SK-MEL-5 (cell line): ENCODE data around the gene MRPS5. TPM values are rescaled to one million over a fixed set of nuclear protein-coding genes. Genes with fewer than 3 reads are reported as not detected.

Experiments
- DNase-seq: peaks from one replicate; pipeline ENCODE4 v3.0.0-alpha.2; 2016; ENCODE audit warnings: low read depth, low spot score
- in situ Hi-C: cut with HindIII; loops from 2 replicates; pipeline ENCODE4 v1.10.0; 2016; ENCODE audit warnings: low sequenced_read_pairs, high pct_unique_total_duplicates, low pct_unique_long_range_greater_than_20kb
- total RNA-seq: library from RNA; depleted of rRNA; stranded (reverse); fragments of >200 nt; shearing (Covaris generic); gene quantifications from 2 replicates; pipeline ENCODE4 v1.2.3, GENCODE V29; 2014

The MRPS5 gene
- total RNA-seq, 1 experiment from 2014 or later, result 124 TPM

DNA sequence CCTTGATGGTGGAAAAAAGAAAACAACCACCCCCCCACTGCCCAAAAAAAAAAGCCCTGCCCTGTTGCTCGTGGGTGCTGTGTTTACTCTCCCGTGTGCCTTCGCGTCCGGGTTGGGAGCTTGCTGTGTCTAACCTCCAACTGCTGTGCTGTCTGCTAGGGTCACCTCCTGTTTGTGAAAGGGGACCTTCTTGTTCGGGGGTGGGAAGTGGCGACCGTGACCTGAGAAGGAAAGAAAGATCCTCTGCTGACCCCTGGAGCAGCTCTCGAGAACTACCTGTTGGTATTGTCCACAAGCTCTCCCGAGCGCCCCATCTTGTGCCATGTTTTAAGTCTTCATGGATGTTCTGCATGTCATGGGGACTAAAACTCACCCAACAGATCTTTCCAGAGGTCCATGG is 68.1 kb downstream of the MRPS5 start:
- no peak for DNase-seq
- in situ Hi-C loops, result no loop called here

DNA sequence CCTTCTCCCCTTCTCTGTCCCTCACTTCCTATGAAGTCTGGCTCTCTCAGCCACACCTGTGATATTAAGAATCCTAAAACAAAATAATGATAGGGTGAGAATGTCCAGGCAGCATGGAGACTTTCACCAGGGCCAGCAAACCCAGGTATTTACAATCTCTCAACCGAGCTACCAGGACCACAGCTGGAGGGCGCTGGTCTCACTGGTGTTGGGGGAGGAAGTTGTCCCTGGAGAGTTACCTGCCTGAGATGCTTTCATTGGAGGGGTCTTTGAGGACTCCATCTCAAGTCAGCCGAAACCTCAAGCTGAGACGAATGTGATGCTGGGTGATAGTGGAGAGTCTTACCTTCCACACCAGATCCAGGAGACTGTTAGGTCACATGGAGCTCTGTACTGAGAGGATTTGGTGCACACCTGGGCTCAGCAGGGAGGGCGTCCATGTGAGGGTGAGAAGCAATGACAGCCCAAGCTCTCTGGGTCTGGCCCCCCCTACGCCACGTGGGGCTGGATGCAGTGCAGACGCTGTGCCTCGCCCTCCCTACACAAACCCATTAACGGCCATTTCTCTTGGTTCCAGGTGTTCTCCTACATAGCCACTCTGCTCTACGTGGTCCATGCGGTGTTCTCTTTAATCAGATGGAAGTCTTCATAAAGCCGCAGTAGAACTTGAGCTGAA is 68.7 kb downstream of the MRPS5 start:
- DNase-seq, result no peak
- in situ Hi-C loops, result no loop called here

DNA sequence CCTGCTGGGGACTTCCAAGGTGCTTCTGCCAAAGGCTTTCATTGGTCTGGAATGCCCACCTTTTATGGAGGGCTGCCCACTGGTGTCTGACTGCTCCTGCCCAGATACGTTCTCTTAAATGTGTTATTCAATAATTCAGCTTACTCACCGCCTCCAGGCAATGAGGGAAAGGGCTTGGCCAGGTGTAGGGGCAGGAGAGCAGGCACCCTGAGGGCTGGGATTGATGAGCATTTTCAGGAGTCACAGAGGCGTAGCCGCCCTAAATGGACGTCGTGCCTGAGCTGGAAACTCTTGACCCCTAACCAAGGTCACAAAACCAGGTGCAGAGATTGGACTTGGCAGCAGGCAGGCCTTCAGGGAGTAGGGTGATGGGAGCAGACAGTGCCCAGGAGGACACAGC is 69.3 kb downstream of the MRPS5 start:
- in situ Hi-C loops, result no loop called here
- no peak for DNase-seq

DNA sequence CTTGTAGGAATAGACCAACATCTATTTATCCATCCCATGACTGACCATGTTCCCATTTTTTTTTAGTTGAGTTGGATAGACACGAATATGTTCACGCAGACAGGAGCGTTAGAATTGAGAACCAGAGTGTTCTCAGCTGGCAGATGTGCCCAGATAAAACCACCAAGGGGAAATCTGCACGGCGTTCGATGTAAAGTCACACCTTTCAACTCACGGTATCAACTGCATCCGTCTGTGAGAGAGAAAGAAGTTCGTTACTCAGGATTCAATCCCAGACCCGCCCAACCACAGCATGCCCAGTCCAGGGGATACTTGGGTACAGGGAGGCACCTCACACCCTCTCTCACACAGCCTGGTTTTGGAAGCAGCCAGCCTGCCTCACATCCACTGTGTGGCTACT is 70.0 kb downstream of the MRPS5 start:
- no peak for DNase-seq
- in situ Hi-C loops, result no loop called here

DNA sequence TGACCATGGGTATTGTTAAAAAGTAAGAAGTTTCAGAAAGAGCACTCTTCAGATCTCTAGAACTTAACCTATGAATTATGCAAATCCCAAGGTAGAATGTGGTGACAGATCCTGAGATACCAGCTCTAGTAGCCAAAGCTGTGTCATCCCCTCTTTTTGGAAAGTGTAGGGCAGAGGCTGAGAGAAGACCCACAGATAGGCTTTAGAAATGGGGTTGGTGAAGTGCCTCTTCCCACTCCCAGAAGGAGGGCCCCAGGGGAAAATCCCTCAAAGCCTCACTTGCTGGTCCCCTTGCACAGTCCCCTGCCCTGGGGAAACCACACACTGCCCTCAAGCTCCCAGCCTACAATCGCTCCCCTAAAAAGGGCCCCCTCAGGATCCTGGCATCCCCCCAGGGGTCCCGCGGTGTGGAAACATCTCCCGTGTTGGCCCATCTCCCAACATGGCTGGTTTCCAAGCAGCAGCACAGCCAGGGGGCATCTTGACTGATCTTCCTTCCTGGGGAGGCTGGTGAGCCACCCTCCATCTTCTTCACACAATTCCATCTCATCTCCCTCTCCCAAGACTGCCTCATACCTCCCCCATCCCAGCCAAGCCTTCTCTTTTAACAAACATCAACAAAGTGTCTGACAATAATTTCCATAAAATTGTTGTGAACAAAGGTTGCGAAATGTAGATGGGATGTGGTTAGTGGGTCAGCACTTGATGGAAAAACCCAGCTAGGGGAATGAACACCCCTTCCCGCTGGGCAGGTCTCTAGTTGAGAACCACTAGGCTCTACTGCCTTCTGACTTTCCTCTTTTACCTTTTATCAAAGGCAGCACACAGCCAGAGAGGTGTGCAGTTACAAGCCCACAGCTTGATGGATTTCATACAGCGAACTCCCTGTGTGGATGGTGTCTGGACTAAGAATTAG is 71.0 kb downstream of the MRPS5 start:
- in situ Hi-C loops, result no loop called here
- no peak for DNase-seq

DNA sequence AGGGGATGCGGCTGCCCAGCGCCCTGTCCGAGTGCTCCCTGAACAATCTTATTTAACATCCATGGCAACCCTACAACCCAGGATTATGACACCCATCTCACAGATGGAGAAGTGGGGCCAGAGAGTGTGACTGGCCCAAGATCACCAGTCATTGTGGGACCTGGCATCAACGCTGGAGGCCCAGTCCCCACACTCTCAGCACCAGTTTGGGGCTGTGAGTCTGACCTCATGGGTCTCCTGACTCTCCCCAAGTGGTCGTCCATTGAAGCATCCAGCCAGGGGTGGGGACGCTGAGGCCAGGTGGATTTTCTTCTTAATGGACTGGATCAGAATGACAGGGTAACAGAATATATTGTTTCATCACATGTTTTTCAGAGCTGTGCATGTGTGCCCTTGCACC is 71.6 kb downstream of the MRPS5 start:
- in situ Hi-C loops, result no loop called here

DNA sequence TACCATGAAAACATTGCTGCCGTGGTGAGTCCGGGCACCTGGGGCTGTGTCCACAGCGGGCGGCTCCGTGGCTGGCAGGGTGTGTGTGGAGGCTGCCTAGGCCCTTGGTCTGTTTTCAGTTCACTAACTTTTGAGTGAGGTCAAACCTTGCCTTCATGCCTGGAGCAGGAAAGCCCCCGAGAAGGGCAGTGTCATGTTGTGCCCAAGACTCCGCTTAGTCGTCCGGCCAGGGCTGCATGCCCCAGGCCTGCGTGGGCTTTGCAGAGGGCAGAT is 72.0 kb downstream of the MRPS5 start:
- in situ Hi-C loops, result no loop called here
- DNase-seq, result no peak

More for the DNA sequence above, 71.6 kb downstream of the MRPS5 start:
- no peak for DNase-seq

DNA sequence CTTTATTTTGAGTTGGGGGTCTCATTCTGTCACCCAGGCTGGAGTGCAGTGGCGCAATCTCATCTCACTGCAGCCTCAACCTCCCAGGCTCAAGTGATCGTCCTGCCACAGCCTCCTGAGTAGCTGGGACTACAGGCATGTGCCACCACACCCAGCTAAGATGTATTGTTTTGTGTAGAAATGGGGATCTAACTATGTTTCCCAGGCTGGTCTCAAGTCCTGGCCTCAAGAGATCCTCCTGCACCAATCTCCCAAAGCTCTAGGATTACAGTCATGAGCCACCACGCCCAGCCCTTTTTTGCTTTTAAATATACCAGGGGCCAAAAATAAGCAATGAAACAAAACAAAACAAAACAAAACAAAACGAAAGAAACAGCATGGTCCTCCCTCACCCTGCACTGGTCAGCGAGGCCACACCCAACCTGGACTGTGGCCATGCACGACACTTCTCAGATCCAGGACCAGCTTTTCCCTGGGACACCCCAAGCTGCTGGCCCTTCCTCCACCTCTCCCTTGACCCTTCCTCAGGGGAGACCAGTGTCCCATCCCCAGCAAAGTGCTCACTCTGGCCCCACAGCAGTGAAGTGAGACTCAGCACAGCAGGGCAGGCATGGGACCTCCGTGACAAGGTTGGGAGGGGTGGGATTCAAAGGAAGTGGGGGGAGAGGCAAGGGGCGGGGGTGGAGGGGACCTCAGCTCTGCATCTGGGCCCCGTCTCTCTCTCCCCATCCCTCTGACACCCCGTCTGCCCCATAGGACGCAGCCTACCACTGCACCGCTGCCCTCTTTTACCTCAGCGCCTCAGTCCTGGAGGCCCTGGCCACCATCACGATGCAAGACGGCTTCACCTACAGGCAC is 72.6 kb downstream of the MRPS5 start:
- in situ Hi-C loops, result no loop called here
- DNase-seq, result no peak

DNA sequence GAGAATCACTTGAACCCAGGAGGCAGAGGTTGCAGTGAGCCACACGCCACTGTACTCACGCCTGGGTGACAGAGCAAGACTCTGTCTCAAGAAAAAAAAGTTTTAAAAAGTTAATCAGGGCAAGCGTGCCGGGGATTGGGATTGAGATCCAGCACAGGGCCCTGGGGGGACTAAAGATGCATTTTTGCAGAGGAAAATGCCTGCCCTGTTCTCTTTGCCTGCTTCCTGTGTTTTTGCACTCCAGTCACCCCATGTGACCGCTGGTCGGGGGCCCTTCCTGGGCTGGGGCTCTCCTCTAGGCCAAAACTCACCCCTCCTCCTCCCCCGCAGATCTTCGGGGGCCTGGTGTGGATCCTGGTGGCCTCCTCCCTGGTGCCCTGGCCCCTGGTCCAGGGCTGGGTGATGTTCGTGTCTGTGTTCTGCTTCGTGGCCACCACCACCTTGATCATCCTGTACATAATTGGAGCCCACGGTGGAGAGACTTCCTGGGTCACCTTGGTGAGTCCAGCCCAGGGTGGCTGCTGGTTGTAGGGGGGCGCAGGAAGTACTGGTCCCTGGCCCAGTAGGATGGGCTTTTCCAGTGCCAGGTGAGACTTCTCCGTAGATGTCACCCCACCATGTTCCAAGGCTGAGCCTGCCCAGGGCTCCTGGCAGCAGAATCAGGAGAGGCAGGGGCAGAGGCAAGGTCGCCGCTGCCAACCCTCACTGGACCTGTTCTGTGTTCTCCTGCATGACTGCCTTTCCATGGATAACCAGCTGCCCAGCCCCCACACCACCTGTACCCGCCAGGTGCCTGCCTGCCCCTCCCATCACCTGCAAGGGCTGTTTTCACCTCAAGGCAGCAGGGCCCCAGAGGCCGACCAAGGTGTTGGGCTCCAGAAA is 73.7 kb downstream of the MRPS5 start:
- DNase-seq, result no peak
- in situ Hi-C loops, result no loop called here

DNA sequence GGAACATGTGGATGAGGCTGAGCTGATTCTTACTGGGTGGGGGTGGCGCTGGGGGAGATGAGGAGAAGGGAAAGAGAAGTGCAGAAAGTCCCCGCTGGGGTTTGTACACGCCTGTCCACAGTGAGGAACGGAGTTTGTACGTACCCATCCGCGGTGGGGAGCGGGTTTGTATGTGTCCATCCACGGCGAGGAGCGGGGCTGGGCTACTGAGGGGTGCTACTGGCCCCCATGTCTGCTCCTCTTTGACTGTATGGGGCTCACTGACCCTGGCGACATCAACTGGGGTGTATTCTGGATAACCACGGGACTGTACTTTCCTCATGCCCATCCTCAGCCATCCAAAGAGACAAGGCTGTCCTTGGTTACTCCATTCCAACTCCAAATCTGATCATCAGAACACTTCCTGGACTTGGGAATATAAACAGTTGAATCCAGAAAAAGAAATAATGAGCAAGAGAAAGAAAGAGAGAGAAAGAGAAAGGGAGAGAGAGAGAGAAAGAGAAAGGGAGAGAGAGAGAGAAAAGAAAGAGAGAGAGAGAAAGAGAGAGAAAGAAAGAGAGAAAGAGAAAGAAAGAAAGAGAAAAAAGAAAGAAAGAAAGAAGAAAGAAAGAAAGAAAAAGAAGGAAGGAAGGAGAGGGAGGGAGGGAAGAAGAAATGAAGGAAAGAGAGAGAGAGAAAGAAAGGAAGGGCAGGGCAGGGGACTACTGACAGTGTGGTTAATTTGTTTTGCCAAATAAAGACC is 75.1 kb downstream of the MRPS5 start:
- in situ Hi-C loops, result no loop called here
- no peak for DNase-seq

DNA sequence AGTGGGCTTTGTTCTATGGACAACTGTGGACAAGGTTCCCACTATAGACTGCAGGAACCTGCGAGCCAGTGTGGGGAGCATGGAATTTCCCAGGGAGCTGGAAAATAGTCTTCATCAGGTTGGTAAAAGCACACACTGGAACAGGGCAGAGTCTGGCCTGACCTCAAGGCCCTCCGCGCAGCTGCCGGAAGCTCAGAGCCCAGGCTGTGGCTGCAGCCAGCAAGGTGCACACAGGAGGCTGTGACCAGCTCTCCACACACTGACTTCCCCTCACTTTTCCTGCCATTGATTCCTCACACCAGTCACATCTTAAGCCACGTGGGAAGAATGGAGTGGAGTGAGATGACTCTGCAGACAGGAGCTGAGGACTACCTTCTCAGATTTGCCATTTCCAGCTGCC is 77.0 kb downstream of the MRPS5 start:
- in situ Hi-C loops, result no loop called here
- DNase-seq, result no peak

DNA sequence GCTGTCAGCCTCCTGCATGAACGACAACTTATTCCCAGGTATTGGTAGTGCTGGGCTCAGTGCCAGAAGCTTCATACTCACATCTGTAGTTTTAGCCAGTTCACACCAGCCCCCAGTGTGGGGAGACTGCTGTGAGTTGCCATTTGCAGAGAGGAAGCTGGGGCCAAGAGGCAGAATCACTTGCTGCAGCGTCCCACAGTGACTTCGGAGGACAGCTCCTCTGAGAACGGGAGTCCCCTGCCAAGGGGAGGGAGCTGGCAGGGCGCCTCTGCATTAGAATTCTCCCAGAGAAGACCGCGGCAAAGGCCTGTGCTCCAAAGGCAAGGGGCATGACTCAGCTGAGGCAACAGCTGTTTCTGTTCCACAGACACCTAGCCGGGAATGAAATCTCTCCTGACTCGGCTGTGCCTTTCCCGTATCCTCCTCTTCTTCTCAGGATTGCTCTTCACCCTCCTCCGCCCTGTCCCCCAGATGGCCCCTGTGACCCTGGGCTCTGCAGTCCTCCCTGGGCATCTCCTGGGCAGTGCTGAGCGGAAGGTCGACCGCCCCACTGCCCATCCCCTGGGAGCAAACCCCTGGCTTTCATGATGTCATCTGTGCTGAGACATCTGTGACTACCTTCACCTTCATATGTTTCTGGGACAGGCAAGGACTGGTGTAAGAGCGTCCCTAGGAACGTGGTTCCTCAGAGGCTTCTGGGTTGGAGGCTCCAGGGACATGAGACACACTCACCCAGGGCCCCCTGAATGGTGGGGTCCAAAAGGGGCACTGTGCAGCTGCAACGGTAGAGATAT is 78.1 kb downstream of the MRPS5 start:
- DNase-seq, result no peak
- in situ Hi-C loops, result no loop called here

DNA sequence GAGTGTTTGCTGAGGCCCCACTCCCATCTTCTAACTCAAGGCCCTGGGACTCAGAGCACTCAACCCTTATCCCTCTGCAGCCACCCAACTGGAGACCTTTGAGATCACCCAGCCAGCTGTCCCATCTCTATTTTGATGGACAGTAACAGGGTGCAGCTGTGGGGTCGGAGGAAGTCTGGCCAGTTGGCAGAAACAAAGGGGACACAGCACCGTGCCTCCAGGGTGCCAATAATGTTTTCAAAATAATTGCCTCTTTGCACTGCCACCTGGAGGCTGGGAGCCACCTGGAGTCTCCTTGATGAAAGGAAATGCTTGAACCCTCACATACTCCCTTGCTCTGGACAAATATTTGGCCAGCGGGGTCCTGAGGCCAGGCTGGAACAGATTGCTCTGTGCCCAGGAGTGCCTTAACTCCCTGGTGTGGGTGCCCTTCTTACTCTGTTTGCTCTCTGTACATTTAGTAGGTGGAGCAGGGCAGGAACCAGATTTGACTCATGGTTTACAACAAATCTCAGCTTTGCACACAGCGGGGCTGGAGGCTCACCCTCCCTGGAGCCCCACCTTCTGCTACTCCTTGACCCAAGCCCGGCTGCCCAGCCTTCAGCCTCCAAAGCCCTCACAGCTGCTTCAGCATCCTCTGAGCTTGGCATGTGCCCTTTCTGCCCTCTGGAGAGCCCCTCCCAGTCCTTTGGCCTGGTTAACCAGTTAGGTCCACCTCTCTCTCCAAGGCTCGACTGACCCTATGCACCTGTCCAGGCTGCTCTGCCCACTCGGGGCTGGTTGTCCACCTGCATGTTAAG is 78.9 kb downstream of the MRPS5 start:
- in situ Hi-C loops, result no loop called here
- DNase-seq, result no peak

DNA sequence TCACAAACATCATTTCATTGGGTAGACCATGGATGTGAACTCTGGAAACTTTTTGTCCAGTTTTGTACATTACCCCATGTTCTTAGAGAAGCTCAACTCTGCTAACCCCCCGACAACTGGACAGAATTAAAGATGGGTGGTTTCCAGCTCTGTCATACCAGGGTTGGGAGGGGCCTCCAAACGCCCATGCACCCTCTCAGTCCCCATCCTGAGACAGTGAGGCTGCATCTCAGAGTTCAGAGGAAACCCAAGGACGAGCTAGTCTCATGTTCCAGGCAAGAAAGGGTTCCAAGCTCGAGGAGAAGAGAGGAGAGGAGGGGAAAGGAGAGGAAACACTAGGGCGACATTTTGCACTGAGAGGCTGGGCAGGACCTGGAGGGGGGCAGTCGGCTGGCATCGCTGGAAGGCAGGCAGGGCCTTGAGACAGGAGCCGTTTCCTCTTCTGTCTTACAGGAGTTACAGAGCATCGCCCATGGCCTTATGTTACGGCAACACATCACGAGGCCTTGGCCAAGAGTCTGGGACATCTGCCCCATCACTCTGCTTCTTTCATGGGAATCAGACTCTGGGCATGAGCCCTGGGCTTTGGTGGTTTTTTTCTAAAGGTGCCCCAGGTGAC is 79.7 kb downstream of the MRPS5 start:
- no peak for DNase-seq
- in situ Hi-C loops, result no loop called here
